GM23338 (cell line): Measurements from ENCODE around the gene PPP6R3. TPM values are rescaled to one million over a fixed set of nuclear protein-coding genes. Genes with fewer than 3 reads are reported as not detected.

Source experiments
- CREB1 ChIP-seq: fragments of 250-450 bp; sonication (Bioruptor Pico); IDR thresholded peaks from 2 replicates; pipeline ENCODE4 v1.5.0; 2020; ENCODE audit warnings: low read depth, mild to moderate bottlenecking, moderate library complexity
- EZH2 ChIP-seq: fragments of 200-600 bp; sonication (generic); IDR thresholded peaks from one replicate; pipeline ENCODE4 v1.8.0; 2017; ENCODE audit warnings: antibody characterized with exemption, mild to moderate bottlenecking, low read depth; ENCODE audit not compliant: unreplicated experiment
- EZH2phosphoT487 ChIP-seq: fragments of 200-600 bp; sonication (generic); IDR thresholded peaks from one replicate; pipeline ENCODE4 v1.8.1; 2018; ENCODE audit warnings: antibody characterized with exemption; ENCODE audit not compliant: unreplicated experiment
- JUNB ChIP-seq: IDR thresholded peaks from one replicate; pipeline ENCODE4 v1.6.1; 2016; ENCODE audit warnings: antibody characterized with exemption; ENCODE audit not compliant: unreplicated experiment
- POLR2AphosphoS5 ChIP-seq: IDR thresholded peaks from 2 replicates; pipeline ENCODE4 v1.6.1; 2016; ENCODE audit warnings: antibody characterized with exemption, low read depth
- REST ChIP-seq: IDR thresholded peaks from one replicate; pipeline ENCODE4 v1.6.1; 2018; ENCODE audit warnings: antibody characterized with exemption; ENCODE audit not compliant: unreplicated experiment
- STAT1 ChIP-seq: IDR thresholded peaks from one replicate; pipeline ENCODE4 v1.6.1; 2016; ENCODE audit warnings: antibody characterized with exemption; ENCODE audit not compliant: unreplicated experiment
- ZNF114 ChIP-seq: fragments of 250-450 bp; sonication (Bioruptor Pico); IDR thresholded peaks from 2 replicates; pipeline ENCODE4 v1.5.0; 2020; ENCODE audit warnings: mild to moderate bottlenecking, moderate library complexity
- ZNF331 ChIP-seq: fragments of 250-450 bp; sonication (Bioruptor Pico); IDR thresholded peaks from 2 replicates; pipeline ENCODE4 v1.5.0; 2020; ENCODE audit warnings: low read depth, mild to moderate bottlenecking, moderate library complexity
- ZNF462 ChIP-seq: fragments of 250-450 bp; sonication (Bioruptor Pico); IDR thresholded peaks from 2 replicates; pipeline ENCODE4 v1.5.0; 2020; ENCODE audit warnings: mild to moderate bottlenecking, moderate library complexity
- polyA plus RNA-seq: library from polyadenylated mRNA; unstranded; fragments of >200 nt; fragmentation: Nextera tagmentation; extraction: Ambion mirVana; gene quantifications from 2 replicates; pipeline ENCODE4 v1.2.1, GENCODE V29; 2016
- total RNA-seq: library from RNA; depleted of rRNA; stranded (reverse); fragments of >200 nt; shearing (Covaris generic); gene quantifications from 2 replicates; pipeline ENCODE4 v1.2.3, GENCODE V29; 2014

The PPP6R3 gene
- total and polyA plus RNA-seq, 2 experiments from 2014 or later = 170 to 268 TPM

- TF ChIP-seq ZNF462 (CRISPR knock-in tag) (no peak), JUNB (no peak), EZH2phosphoT487 (no peak), ZNF114 (CRISPR knock-in tag) (no peak), EZH2 (no peak), ZNF331 (CRISPR knock-in tag) (no peak), REST (no peak), STAT1 (no peak), POLR2AphosphoS5 (no peak), CREB1 (CRISPR knock-in tag) (no peak)
Observed at GRCh38 chr11:68560216-68560615, 99.7 kb downstream of the PPP6R3 start (continued).
